ENCODE measurements around the gene WNT5A.
A peak's percentile ranks its signal among the peaks of the same experiment; 100 is the strongest.
"Not testable (repeated sequence)": the region's sequence is repeated elsewhere in the genome, so short reads cannot be mapped to it uniquely, and the experiment has no call there.

WNT5A gene

GRCh38 chr3:55505776-55506175 lies 18.7 kb upstream of the WNT5A start:
- Histone ChIP-seq H3K4me1 (ENCODE audit: control insufficient read depth, insufficient read depth, low read length) (no peaks in the 10 kb centered on the region), H3K27ac (ENCODE audit: low read depth, low read length) (no peak overlapping the region), H3K27me3 (ENCODE audit: control insufficient read depth, insufficient read depth, low read length) (no peaks in the 10 kb centered on the region), H3K9me3 (ENCODE audit: control insufficient read depth, insufficient read depth, low read depth, low read length) (no peaks in the 10 kb centered on the region), H3K9ac (ENCODE audit: low read length) (no peak overlapping the region), H3K4me3 (ENCODE audit: low read depth, low read length) (no peak overlapping the region), H3K36me3 (ENCODE audit: control insufficient read depth, insufficient read depth, low read length) (no peaks in the 10 kb centered on the region)

- not testable (repeated sequence) for H3K36me3 ChIP-seq (ENCODE audit: control insufficient read depth, insufficient read depth, low read length); H3K27me3 ChIP-seq (ENCODE audit: control insufficient read depth, insufficient read depth, low read length); H3K4me1 ChIP-seq (ENCODE audit: control insufficient read depth, insufficient read depth, low read length); H3K4me3 ChIP-seq (ENCODE audit: low read depth, low read length); H3K9ac ChIP-seq (ENCODE audit: low read length); H3K27ac ChIP-seq (ENCODE audit: low read depth, low read length); H3K9me3 ChIP-seq (ENCODE audit: control insufficient read depth, insufficient read depth, low read depth, low read length)
Observed at GRCh38 chr3:55505102-55505501, 18.0 kb upstream of the WNT5A start.

- H3K4me1 ChIP-seq (ENCODE audit: control insufficient read depth, insufficient read depth, low read length): 0 out of 2 replicates have a peak, but pooled peaks cover 6% of the 10 kb centered on the region
- no peak overlapping the region for H3K4me3 ChIP-seq (ENCODE audit: low read depth, low read length)
- no peaks in the 10 kb centered on the region for H3K9me3 ChIP-seq (ENCODE audit: control insufficient read depth, insufficient read depth, low read depth, low read length)
- no peaks in the 10 kb centered on the region for H3K27me3 ChIP-seq (ENCODE audit: control insufficient read depth, insufficient read depth, low read length)
- H3K36me3 ChIP-seq (ENCODE audit: control insufficient read depth, insufficient read depth, low read length): no peaks in the 10 kb centered on the region
- no peak overlapping the region for H3K27ac ChIP-seq (ENCODE audit: low read depth, low read length)
- H3K9ac ChIP-seq (ENCODE audit: low read length): no peak overlapping the region
Observed at GRCh38 chr3:55501905-55502304, 14.8 kb upstream of the WNT5A start.

GRCh38 chr3:55500555-55501330 lies 13.6 kb upstream of the WNT5A start:
- H3K36me3 ChIP-seq (ENCODE audit: control insufficient read depth, insufficient read depth, low read length): no peaks in the 10 kb centered on the region
- H3K4me1 ChIP-seq (ENCODE audit: control insufficient read depth, insufficient read depth, low read length): 0 out of 2 replicates have a peak, but pooled peaks cover 6% of the 10 kb centered on the region
- H3K9ac ChIP-seq (ENCODE audit: low read length): no peak overlapping the region
- H3K27ac ChIP-seq (ENCODE audit: low read depth, low read length): no peak overlapping the region
- H3K9me3 ChIP-seq (ENCODE audit: control insufficient read depth, insufficient read depth, low read depth, low read length): no peaks in the 10 kb centered on the region
- H3K27me3 ChIP-seq (ENCODE audit: control insufficient read depth, insufficient read depth, low read length): no peaks in the 10 kb centered on the region
- H3K4me3 ChIP-seq (ENCODE audit: low read depth, low read length): no peak overlapping the region

- H3K36me3 ChIP-seq (ENCODE audit: control insufficient read depth, insufficient read depth, low read length): no peaks in the 10 kb centered on the region
- no peak overlapping the region for H3K4me3 ChIP-seq (ENCODE audit: low read depth, low read length)
- no peak overlapping the region for H3K27ac ChIP-seq (ENCODE audit: low read depth, low read length)
- no peaks in the 10 kb centered on the region for H3K9me3 ChIP-seq (ENCODE audit: control insufficient read depth, insufficient read depth, low read depth, low read length)
- H3K27me3 ChIP-seq (ENCODE audit: control insufficient read depth, insufficient read depth, low read length): no peaks in the 10 kb centered on the region
- H3K9ac ChIP-seq (ENCODE audit: low read length): no peak overlapping the region
- H3K4me1 ChIP-seq (ENCODE audit: control insufficient read depth, insufficient read depth, low read length): 0 out of 2 replicates have a peak, but pooled peaks cover 6% of the 10 kb centered on the region
Observed at GRCh38 chr3:55498520-55498919, 11.4 kb upstream of the WNT5A start.

- Histone ChIP-seq H3K4me3 (ENCODE audit: low read depth, low read length) (no peak overlapping the region), H3K27me3 (ENCODE audit: control insufficient read depth, insufficient read depth, low read length) (peaks cover 3% of the 10 kb centered on the region; the same call in 1 of the 2 replicates), H3K36me3 (ENCODE audit: control insufficient read depth, insufficient read depth, low read length) (no peaks in the 10 kb centered on the region), H3K9me3 (ENCODE audit: control insufficient read depth, insufficient read depth, low read depth, low read length) (no peaks in the 10 kb centered on the region), H3K9ac (ENCODE audit: low read length) (no peak overlapping the region), H3K27ac (ENCODE audit: low read depth, low read length) (no peak overlapping the region), H3K4me1 (ENCODE audit: control insufficient read depth, insufficient read depth, low read length) (peaks cover 9% of the 10 kb centered on the region; the same call in 1 of the 2 replicates)
Observed at GRCh38 chr3:55497250-55497649, 10.1 kb upstream of the WNT5A start.

GRCh38 chr3:55494976-55495375 lies 7.9 kb upstream of the WNT5A start:
- no peaks in the 10 kb centered on the region for H3K36me3 ChIP-seq (ENCODE audit: control insufficient read depth, insufficient read depth, low read length)
- no peak overlapping the region for H3K9ac ChIP-seq (ENCODE audit: low read length)
- H3K9me3 ChIP-seq (ENCODE audit: control insufficient read depth, insufficient read depth, low read depth, low read length): no peaks in the 10 kb centered on the region
- H3K27ac ChIP-seq (ENCODE audit: low read depth, low read length): no peak overlapping the region
- peaks cover 24% of the 10 kb centered on the region for H3K4me1 ChIP-seq (ENCODE audit: control insufficient read depth, insufficient read depth, low read length)
- H3K27me3 ChIP-seq (ENCODE audit: control insufficient read depth, insufficient read depth, low read length): peaks cover 21% of the 10 kb centered on the region
- H3K4me3 ChIP-seq (ENCODE audit: low read depth, low read length): no peak overlapping the region

GRCh38 chr3:55492976-55493375 lies 5.9 kb upstream of the WNT5A start:
- peaks cover 37% of the 10 kb centered on the region for H3K27me3 ChIP-seq (ENCODE audit: control insufficient read depth, insufficient read depth, low read length)
- peaks cover 32% of the 10 kb centered on the region for H3K4me1 ChIP-seq (ENCODE audit: control insufficient read depth, insufficient read depth, low read length)
- H3K27ac ChIP-seq (ENCODE audit: low read depth, low read length): no peak overlapping the region
- no peaks in the 10 kb centered on the region for H3K9me3 ChIP-seq (ENCODE audit: control insufficient read depth, insufficient read depth, low read depth, low read length)
- H3K36me3 ChIP-seq (ENCODE audit: control insufficient read depth, insufficient read depth, low read length): no peaks in the 10 kb centered on the region
- H3K9ac ChIP-seq (ENCODE audit: low read length): no peak overlapping the region
- H3K4me3 ChIP-seq (ENCODE audit: low read depth, low read length): no peak overlapping the region

- Histone ChIP-seq H3K36me3 (ENCODE audit: control insufficient read depth, insufficient read depth, low read length) (no peaks in the 10 kb centered on the region), H3K4me1 (ENCODE audit: control insufficient read depth, insufficient read depth, low read length) (peaks cover 32% of the 10 kb centered on the region), H3K9ac (ENCODE audit: low read length) (peak overlapping the region; percentile 63), H3K27ac (ENCODE audit: low read depth, low read length) (no peak overlapping the region), H3K4me3 (ENCODE audit: low read depth, low read length) (no peak overlapping the region), H3K9me3 (ENCODE audit: control insufficient read depth, insufficient read depth, low read depth, low read length) (no peaks in the 10 kb centered on the region), H3K27me3 (ENCODE audit: control insufficient read depth, insufficient read depth, low read length) (peaks cover 46% of the 10 kb centered on the region)
Observed at GRCh38 chr3:55491296-55491816, 4.2 kb upstream of the WNT5A start.

- no peak overlapping the region for H3K27ac ChIP-seq (ENCODE audit: low read depth, low read length)
- no peaks in the 10 kb centered on the region; the same call in 1 of the 2 replicates for H3K36me3 ChIP-seq (ENCODE audit: control insufficient read depth, insufficient read depth, low read length)
- H3K4me1 ChIP-seq (ENCODE audit: control insufficient read depth, insufficient read depth, low read length): peaks cover 32% of the 10 kb centered on the region
- H3K9me3 ChIP-seq (ENCODE audit: control insufficient read depth, insufficient read depth, low read depth, low read length): no peaks in the 10 kb centered on the region
- H3K4me3 ChIP-seq (ENCODE audit: low read depth, low read length): peak overlapping the region; percentile 79; the same call in 1 of the 2 replicates
- peaks cover 46% of the 10 kb centered on the region for H3K27me3 ChIP-seq (ENCODE audit: control insufficient read depth, insufficient read depth, low read length)
- peak overlapping the region; percentile 98 for H3K9ac ChIP-seq (ENCODE audit: low read length)
Observed at GRCh38 chr3:55490276-55490913, 3.3 kb upstream of the WNT5A start.

- Histone ChIP-seq H3K4me3 (ENCODE audit: low read depth, low read length) (peak overlapping the region; percentile 79), H3K27me3 (ENCODE audit: control insufficient read depth, insufficient read depth, low read length) (peaks cover 48% of the 10 kb centered on the region), H3K9ac (ENCODE audit: low read length) (peak overlapping the region; percentile 98), H3K4me1 (ENCODE audit: control insufficient read depth, insufficient read depth, low read length) (peaks cover 33% of the 10 kb centered on the region), H3K9me3 (ENCODE audit: control insufficient read depth, insufficient read depth, low read depth, low read length) (no peaks in the 10 kb centered on the region), H3K36me3 (ENCODE audit: control insufficient read depth, insufficient read depth, low read length) (no peaks in the 10 kb centered on the region; the same call in 1 of the 2 replicates), H3K27ac (ENCODE audit: low read depth, low read length) (no peak overlapping the region)
Observed at GRCh38 chr3:55489798-55490132, 2.7 kb upstream of the WNT5A start.

Measured in HUES6 (cell line).